Mucosa of stomach (tissue), 1 donor: ENCODE data around the gene RRP1B.
"Not testable (repeated sequence)": the region's sequence is repeated elsewhere in the genome, so short reads cannot be mapped to it uniquely, and the experiment has no call there.

Experiments
- H3K27me3 ChIP-seq: one replicate; pipeline ENCODE4 v1.7.0; 2013; ENCODE audit warnings: mild to moderate bottlenecking, low read length; ENCODE audit not compliant: control insufficient read depth, insufficient read depth
- H3K36me3 ChIP-seq: one replicate; pipeline ENCODE4 v1.7.0; 2013; ENCODE audit warnings: low read length; ENCODE audit not compliant: control insufficient read depth, insufficient read depth
- H3K4me1 ChIP-seq: one replicate; pipeline ENCODE4 v1.7.0; 2013; ENCODE audit warnings: mild to moderate bottlenecking, low read length; ENCODE audit not compliant: control insufficient read depth, insufficient read depth
- H3K4me3 ChIP-seq: one replicate; pipeline ENCODE4 v1.7.0; 2013; ENCODE audit warnings: low read length
- H3K9ac ChIP-seq: one replicate; pipeline ENCODE4 v1.7.0; 2013; ENCODE audit warnings: mild to moderate bottlenecking, low read length, moderate library complexity
- H3K9me3 ChIP-seq: one replicate; pipeline ENCODE4 v1.7.0; 2013; ENCODE audit warnings: mild to moderate bottlenecking, low read length, moderate library complexity; ENCODE audit not compliant: control insufficient read depth
- donor health status: Pancreatic carcinoma.

Gene RRP1B

DNA sequence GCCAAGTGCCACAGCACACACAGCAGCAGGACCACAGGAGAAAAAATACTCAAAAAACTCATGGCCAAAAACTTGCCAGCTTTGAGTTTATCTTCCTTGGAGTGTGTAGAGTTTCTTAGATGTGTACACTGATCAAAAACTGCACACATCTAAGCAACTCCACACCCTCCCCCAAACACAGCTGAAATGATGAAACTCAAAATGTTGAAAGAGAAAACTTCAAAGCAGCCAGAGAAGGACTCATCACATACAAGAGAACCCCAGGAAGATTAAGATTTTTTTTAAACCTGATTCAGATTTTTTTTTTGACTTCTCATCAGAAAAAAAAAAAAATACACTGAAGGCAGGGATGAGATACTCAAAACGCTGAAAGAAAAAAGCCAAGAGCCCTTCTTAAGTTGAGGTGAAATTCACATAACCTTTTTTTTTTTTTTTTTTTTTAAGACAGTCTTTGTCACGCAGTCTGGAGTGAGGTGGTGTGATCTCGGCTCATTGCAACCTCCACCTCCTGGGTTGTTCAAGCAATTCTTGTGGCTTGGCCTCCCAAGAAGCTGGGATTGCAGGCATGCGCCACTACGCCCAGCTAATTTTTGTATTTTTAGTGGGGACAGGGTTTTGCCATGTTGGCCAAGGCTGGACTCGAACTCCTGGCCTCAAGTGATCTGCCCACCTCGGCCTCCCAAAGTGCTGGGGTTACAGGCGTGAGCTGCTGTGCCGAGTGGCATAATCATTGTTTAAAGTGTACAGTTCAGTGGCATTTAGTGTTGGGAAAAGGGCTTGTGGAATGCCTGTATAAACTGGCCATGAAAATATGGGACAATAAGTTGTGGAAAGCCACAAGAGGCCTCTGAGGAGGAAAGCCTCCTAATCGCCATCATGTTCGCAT, 38.6 kb downstream of the RRP1B start:
- Histone ChIP-seq H3K27me3 (peaks cover 5% of the 10 kb centered on the region), H3K36me3 (no peaks in the 10 kb centered on the region), H3K9me3 (no peaks in the 10 kb centered on the region), H3K9ac (no peak overlapping the region), H3K4me1 (peaks cover 10% of the 10 kb centered on the region), H3K4me3 (no peak overlapping the region)

GRCh38 chr21:43699492-43699777, 40.1 kb downstream of the RRP1B start:
- not testable (repeated sequence) for H3K36me3 ChIP-seq, H3K4me3 ChIP-seq, H3K9ac ChIP-seq, H3K27me3 ChIP-seq, H3K9me3 ChIP-seq
- peaks cover 16% of the 10 kb centered on the region for H3K4me1 ChIP-seq

DNA sequence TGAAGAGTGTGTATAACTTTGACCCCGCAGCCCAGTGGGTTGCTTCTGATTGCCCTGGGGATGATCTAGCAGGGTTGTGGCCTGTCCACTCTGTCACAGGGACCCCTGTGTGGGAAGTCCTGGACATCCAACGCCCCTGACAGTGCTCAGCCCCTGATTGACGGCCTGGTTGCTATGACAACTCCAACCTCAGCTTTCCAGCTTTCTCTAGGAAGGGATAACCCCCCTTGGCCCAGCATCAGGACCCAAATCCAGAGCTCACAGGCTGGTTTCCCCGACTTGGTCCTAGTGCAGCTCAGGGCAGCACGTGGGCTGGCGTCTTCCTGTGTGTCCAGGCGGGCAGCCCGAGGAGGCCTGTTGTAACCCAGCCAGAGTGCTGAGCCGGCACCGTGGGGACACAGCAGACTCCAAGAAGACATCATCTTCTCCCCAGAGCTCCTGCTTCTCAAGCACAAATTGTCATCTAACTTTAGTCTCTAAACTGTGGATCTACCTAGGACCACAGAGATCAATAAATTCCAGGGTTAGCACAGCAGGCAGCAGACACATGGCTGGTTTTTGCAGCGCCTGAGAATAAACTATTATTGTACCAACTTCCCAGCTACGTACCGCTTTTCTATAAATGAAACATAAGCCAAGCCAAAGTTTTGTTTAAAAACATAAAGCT, 40.7 kb downstream of the RRP1B start:
- Histone ChIP-seq H3K9me3 (no peaks in the 10 kb centered on the region), H3K36me3 (no peaks in the 10 kb centered on the region), H3K27me3 (peaks cover 5% of the 10 kb centered on the region), H3K4me3 (no peak overlapping the region), H3K4me1 (peaks cover 16% of the 10 kb centered on the region), H3K9ac (no peak overlapping the region)

GRCh38 chr21:43701936-43702784, 42.8 kb downstream of the RRP1B start:
- peak overlapping the region; percentile 64 for H3K9ac ChIP-seq
- peak overlapping the region; percentile 12 for H3K4me3 ChIP-seq
- peaks cover 5% of the 10 kb centered on the region for H3K27me3 ChIP-seq
- no peaks in the 10 kb centered on the region for H3K9me3 ChIP-seq
- H3K4me1 ChIP-seq, result peaks cover 16% of the 10 kb centered on the region
- H3K36me3 ChIP-seq, result no peaks in the 10 kb centered on the region

GRCh38 chr21:43702785-43703034, 43.4 kb downstream of the RRP1B start:
- Histone ChIP-seq H3K27me3 (peaks cover 5% of the 10 kb centered on the region), H3K4me1 (peaks cover 16% of the 10 kb centered on the region), H3K9ac (peak overlapping the region; percentile 64), H3K36me3 (no peaks in the 10 kb centered on the region), H3K9me3 (no peaks in the 10 kb centered on the region), H3K4me3 (peak overlapping the region; percentile 12)

- no peaks in the 10 kb centered on the region for H3K36me3 ChIP-seq
- no peaks in the 10 kb centered on the region for H3K9me3 ChIP-seq
- peaks cover 5% of the 10 kb centered on the region for H3K27me3 ChIP-seq
- H3K9ac ChIP-seq, result peak overlapping the region; percentile 64
- peaks cover 16% of the 10 kb centered on the region for H3K4me1 ChIP-seq
- H3K4me3 ChIP-seq, result peak overlapping the region; percentile 12
Measured at GRCh38 chr21:43703035-43703880, 43.9 kb downstream of the RRP1B start.

- H3K4me3 ChIP-seq, result no peak overlapping the region
- H3K4me1 ChIP-seq, result peaks cover 22% of the 10 kb centered on the region
- H3K36me3 ChIP-seq, result no peaks in the 10 kb centered on the region
- no peak overlapping the region for H3K9ac ChIP-seq
- no peaks in the 10 kb centered on the region for H3K9me3 ChIP-seq
- no peaks in the 10 kb centered on the region for H3K27me3 ChIP-seq
Measured at GRCh38 chr21:43707462-43707861, 48.1 kb downstream of the RRP1B start.

DNA sequence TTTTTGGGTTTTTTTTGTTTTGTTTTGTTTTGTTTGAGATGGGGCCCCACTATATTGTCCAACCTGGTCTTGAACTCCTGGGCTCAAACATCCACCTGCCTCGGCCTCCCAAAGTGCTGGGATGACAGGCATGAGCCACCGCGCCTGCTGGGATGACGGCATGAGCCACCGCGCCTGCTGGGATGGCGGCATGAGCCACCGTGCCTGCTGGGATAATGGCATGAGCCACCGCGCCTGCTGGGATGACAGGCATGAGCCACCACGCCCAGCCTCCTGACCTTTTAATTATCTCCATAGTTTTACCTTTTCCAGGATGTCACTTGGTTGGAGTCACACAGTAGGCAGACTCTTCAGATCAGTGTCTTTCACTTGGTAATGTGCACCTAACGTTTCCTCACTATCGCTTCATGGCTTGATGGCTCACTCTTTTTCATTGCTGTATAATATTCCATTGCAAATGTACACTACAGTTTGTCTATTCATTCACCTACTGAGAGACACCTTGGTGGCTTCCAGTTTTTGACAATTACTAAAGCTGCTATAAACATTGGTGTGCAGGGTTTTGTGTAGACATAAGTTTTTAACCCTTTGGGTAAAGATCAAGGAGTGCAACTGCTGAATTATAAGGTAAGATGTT, 49.5 kb downstream of the RRP1B start:
- Histone ChIP-seq H3K27me3 (no peaks in the 10 kb centered on the region), H3K9ac (no peak overlapping the region), H3K36me3 (no peaks in the 10 kb centered on the region), H3K9me3 (no peaks in the 10 kb centered on the region), H3K4me3 (no peak overlapping the region), H3K4me1 (peaks cover 18% of the 10 kb centered on the region)

DNA sequence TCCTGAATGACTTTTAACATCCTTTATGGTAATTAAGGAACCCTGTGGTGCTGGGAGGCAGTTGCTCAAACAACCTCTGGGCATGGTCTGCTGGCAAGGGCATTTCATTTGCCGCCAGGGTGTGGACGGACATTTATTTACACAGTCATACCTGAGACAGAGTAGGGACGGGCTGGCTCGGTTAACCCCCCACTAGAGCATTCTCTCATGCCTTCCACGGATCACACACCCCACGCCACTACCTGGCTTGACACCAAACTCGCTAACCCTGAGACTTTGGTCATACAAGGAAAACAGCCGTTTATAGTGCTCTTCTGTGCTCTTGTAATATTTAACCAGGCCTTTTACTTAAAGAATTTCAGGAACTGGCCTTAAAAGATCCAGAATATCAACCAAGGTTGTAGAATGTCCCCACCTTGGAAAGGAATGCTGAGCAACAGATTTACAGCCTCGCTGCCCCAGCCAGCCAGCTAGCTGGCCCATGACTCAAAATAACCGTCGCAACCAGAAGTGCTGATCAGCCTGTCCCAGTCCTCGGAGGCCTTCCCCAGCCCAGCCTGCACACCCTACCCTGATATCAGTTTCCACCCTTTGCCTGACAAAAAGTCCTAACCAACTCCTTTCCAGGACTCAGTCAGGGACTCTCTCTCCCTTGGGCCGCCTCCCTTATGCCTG, 53.0 kb downstream of the RRP1B start:
- peaks cover 18% of the 10 kb centered on the region for H3K4me1 ChIP-seq
- H3K9me3 ChIP-seq, result no peaks in the 10 kb centered on the region
- no peaks in the 10 kb centered on the region for H3K36me3 ChIP-seq
- peak overlapping the region; percentile 22 for H3K4me3 ChIP-seq
- H3K27me3 ChIP-seq, result no peaks in the 10 kb centered on the region
- H3K9ac ChIP-seq, result peak overlapping the region; percentile 45

DNA sequence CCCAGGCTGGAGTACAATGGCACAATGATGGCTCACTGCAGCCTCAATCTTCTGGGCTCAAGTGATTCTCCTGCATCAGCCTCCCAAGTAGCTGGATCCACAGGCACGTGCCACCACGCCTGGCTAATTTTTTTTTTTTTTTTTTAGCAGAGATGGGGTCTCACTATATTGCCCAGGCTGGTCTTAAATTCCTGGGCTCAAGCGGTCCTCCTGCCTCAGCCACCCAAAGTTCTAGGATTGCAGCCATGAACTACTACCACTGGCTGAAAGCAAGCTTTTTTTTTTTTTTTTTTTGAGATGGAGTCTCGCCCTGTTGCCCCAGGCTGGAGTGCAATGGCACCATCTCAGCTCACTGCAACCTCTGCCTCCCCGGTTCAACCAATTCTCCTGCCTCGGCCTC, 53.8 kb downstream of the RRP1B start:
- not testable (repeated sequence) for H3K36me3 ChIP-seq, H3K9me3 ChIP-seq, H3K27me3 ChIP-seq, H3K4me3 ChIP-seq, H3K9ac ChIP-seq
- H3K4me1 ChIP-seq, result peaks cover 20% of the 10 kb centered on the region
